Adipocyte (in vitro differentiated cells): ENCODE results near the gene ZCCHC4.

Experiments
- DNase-seq: peaks from one replicate; pipeline ENCODE4 v3.0.0-alpha.2; 2015; ENCODE audit warnings: low read depth
- H3K27me3 ChIP-seq: replicated peaks from 2 replicates; pipeline ENCODE4 v1.7.0; 2013; ENCODE audit warnings: mild to moderate bottlenecking, low read length, moderate library complexity; ENCODE audit not compliant: control insufficient read depth, insufficient read depth
- H3K36me3 ChIP-seq: 2 replicates; pipeline ENCODE4 v1.7.0; 2013; ENCODE audit warnings: low read length, mild to moderate bottlenecking, moderate library complexity; ENCODE audit not compliant: control insufficient read depth, insufficient read depth, severe bottlenecking
- H3K4me1 ChIP-seq: 2 replicates; pipeline ENCODE4 v1.7.0; 2013; ENCODE audit warnings: mild to moderate bottlenecking, low read length, moderate library complexity; ENCODE audit not compliant: control insufficient read depth, insufficient read depth
- H3K4me3 ChIP-seq: 2 replicates; pipeline ENCODE4 v1.7.0; 2013; ENCODE audit warnings: mild to moderate bottlenecking, low read length, moderate library complexity
- H3K9ac ChIP-seq: 2 replicates; pipeline ENCODE4 v1.7.0; 2013; ENCODE audit warnings: mild to moderate bottlenecking, low read length, moderate library complexity
- H3K9me3 ChIP-seq: 2 replicates; pipeline ENCODE4 v1.7.0; 2013; ENCODE audit warnings: mild to moderate bottlenecking, low read length, moderate library complexity; ENCODE audit not compliant: control insufficient read depth

The ZCCHC4 gene

DNA sequence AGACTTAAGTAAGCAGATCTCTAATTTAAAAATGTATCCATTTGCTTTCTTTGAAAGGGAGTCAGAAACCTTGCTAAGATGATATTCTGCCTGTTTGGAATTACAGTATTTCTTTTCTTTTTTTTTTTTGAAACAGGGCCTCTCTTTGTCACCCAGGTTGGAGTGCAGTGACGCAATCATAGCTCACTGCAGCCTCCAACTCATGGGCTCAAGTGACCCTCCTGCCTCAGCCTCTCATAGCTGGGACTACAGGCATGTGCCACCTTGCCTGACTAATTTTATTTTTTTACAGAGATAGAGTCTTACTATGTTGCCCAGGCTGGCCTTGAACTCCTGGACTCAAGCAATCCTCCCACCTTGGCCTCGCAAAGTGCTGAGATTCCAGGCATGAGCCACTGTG, 104.4 kb downstream of the ZCCHC4 start:
- Histone ChIP-seq H3K4me3 (no peak overlapping the region), H3K4me1 (no peaks in the 10 kb centered on the region), H3K27me3 (no peaks in the 10 kb centered on the region), H3K36me3 (peaks cover 79% of the 10 kb centered on the region), H3K9me3 (no peaks in the 10 kb centered on the region), H3K9ac (no peak overlapping the region)
- no peak for DNase-seq
